HG02642 (cell line): ENCODE results near the gene DPH2.

ENCODE experiments used
- ATAC-seq: cut with Tn5 transposase; IDR thresholded peaks from one replicate; pipeline ENCODE4 v1.9.1; 2021; ENCODE audit warnings: mild to moderate bottlenecking; ENCODE audit not compliant: unreplicated experiment, poor library complexity

The DPH2 gene

DNA sequence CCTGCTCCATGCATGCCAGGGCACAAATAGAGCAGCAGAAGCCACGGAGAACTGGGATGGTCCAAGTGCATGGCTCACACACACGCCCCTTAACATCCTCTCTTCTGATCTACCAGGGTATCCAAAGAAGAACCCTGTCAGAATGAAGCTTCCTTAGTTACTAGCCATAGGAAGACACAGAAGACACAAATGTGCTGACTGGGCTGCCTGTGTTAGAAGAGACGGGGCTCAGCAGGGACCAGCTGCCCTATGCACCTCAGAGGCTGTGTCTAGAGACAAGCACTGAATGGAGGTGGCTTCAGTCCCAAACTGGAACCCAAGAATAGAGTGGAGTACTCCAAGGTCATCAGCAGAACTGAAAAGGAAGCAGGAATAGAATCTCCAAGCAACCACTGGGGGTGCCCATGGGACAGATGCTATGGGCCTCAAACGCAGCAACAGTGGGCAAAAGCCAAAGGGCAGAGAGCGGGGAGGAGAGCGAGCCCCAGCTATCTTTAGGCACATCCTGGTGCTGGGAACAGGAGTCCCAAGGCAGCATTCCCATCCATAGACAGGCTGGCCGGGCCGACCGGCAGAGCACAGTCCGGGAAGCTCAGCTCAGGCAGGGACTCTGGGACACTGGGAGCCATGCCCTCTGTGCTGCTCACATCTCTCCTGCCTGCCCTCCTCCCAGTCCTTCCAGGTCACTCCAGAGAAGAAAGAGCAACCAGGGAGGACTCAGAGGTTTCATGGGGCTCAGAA is 51.9 kb downstream of the DPH2 start:
- ATAC-seq, result no peak
